ENCODE data around the gene FOXR1. TPM values are rescaled to one million over a fixed set of nuclear protein-coding genes. Genes with fewer than 3 reads are reported as not detected.

Gene FOXR1
- total and polyA plus RNA-seq, 2 of the 8 experiments (the other 6 are each of a cell fraction or from before 2014, with no cell fraction given), result not detected

DNA sequence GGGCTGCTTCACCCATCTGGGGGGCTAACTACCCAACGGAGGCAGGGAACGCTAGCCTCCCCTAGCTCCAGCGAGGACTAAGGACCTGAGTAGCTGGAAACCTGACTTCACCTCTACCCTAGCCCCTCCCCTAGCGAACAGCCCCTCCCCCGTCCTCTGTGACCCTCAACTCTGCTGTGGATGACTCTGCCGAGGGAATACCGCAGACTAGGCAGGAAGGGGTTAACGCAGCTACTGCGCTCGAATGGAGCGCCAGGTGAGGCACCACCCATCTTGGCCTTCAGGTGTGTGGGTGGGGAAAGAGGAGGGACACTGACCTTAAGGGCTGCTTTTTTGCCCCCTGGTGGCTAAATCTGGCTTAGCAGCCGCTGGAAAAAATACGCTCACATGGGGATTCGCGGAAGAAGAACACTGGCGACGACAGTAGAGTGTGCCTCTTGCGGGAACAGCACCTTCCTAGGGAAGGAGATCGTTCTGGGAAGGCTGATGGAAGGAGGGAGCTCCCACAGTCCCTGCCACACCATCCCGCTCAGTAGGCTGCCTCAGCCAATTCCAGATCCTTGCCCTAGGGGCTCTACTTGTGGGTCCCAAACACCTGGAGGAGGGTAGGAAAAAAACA is 41.4 kb upstream of the FOXR1 start (continued):
- no peak for TF ChIP-seq HDAC6 (IDR thresholded peaks at IDR 0.05; ENCODE audit: low read depth, low read length)
- TF ChIP-seq, protein P1, sequence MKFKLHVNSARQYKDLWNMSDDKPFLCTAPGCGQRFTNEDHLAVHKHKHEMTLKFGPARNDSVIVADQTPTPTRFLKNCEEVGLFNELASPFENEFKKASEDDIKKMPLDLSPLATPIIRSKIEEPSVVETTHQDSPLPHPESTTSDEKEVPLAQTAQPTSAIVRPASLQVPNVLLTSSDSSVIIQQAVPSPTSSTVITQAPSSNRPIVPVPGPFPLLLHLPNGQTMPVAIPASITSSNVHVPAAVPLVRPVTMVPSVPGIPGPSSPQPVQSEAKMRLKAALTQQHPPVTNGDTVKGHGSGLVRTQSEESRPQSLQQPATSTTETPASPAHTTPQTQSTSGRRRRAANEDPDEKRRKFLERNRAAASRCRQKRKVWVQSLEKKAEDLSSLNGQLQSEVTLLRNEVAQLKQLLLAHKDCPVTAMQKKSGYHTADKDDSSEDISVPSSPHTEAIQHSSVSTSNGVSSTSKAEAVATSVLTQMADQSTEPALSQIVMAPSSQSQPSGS (IDR thresholded peaks at IDR 0.05; ENCODE audit: low read length), result 0 out of 2 replicates have a peak, but pooled peaks have one; percentile 24
- peak; percentile 72 to 76 for TF ChIP-seq RAD21 (IDR thresholded peaks at IDR 0.05 in 1 of 2, conservative IDR thresholded peaks at IDR 0.05 in 1 of 2; ENCODE audit: low read depth in 2 of 2, low read length in 2 of 2)
- TF ChIP-seq EGR1 (IDR thresholded peaks at IDR 0.05; ENCODE audit: borderline replicate concordance, low read depth, low read length), result peak; percentile 89
- no peak for TF ChIP-seq BRCA1 (IDR thresholded peaks at IDR 0.05; ENCODE audit: low read depth, low read length)
- TF ChIP-seq POLR2AphosphoS5 (IDR thresholded peaks at IDR 0.05; ENCODE audit: low read depth, low read length), result no peak
- no peak for TF ChIP-seq GABPA (IDR thresholded peaks at IDR 0.05; ENCODE audit: borderline replicate concordance, insufficient read depth, low read length)
- no peak for TF ChIP-seq CBX8 (IDR thresholded peaks at IDR 0.05; ENCODE audit: borderline replicate concordance, low read depth, low read length)
- TF ChIP-seq SIX5 (IDR thresholded peaks at IDR 0.05; ENCODE audit: low read depth, low read length), result no peak
- 0 out of 2 replicates have a peak, but pooled peaks have one; percentile 15 for TF ChIP-seq CEBPB (IDR thresholded peaks at IDR 0.05; ENCODE audit: low read depth, low read length)
- TF ChIP-seq EZH2 (IDR thresholded peaks at IDR 0.05; ENCODE audit: low read depth, low read length, severe bottlenecking), result no peak
- 0 out of 2 replicates have a peak, but pooled peaks have one; percentile 35 for TF ChIP-seq RBBP5 (IDR thresholded peaks at IDR 0.05; ENCODE audit: borderline replicate concordance, low read depth, low read length)
- TF ChIP-seq JUN (IDR thresholded peaks at IDR 0.05; ENCODE audit: low read depth, low read length), result no peak
- TF ChIP-seq RXRA (IDR thresholded peaks at IDR 0.05; ENCODE audit: insufficient read depth, low read depth, low read length), result no peak
- no peak for TF ChIP-seq CBX5 (IDR thresholded peaks at IDR 0.05; ENCODE audit: low read depth, low read length)
- TF ChIP-seq KDM1A (IDR thresholded peaks at IDR 0.05; ENCODE audit: borderline replicate concordance, low read length), result peak; percentile 25; the same call in 1 of the 2 replicates
- no peak for TF ChIP-seq ASH2L (IDR thresholded peaks at IDR 0.05; ENCODE audit: low read length)
- peak; percentile 73; the same call in 1 of the 2 replicates for TF ChIP-seq TEAD4 (IDR thresholded peaks at IDR 0.05; ENCODE audit: low read depth, low read length)
- TF ChIP-seq CHD1 (IDR thresholded peaks at IDR 0.05; ENCODE audit: low read depth, low read length), result no peak
- TF ChIP-seq BCL11A (IDR thresholded peaks at IDR 0.05; ENCODE audit: low read depth in 2 of 2, low read length in 2 of 2), result no peak
- TF ChIP-seq TCF12 (IDR thresholded peaks at IDR 0.05; ENCODE audit: low read depth, low read length), result peak; percentile 84; the same call in 1 of the 2 replicates
- TF ChIP-seq JUND (IDR thresholded peaks at IDR 0.05; ENCODE audit: low read length), result no peak
- peak; percentile 63 for TF ChIP-seq TBP (IDR thresholded peaks at IDR 0.05; ENCODE audit: low read depth, low read length)

Measured in H1 (cell line).